NT2/D1 (cell line): ENCODE results near the gene TGFA.

Source experiments
- DNase-seq: peaks from one replicate; pipeline ENCODE4 v3.0.0-alpha.2; 2011; ENCODE audit warnings: low read depth, low spot score
- H3K27me3 ChIP-seq: 2 replicates; pipeline ENCODE4 v1.6.0; 2011; ENCODE audit warnings: mild to moderate bottlenecking; ENCODE audit not compliant: insufficient read length, insufficient read depth
- H3K36me3 ChIP-seq: 2 replicates; pipeline ENCODE4 v1.6.1; 2011; ENCODE audit warnings: mild to moderate bottlenecking, low read length, mixed read lengths; ENCODE audit not compliant: insufficient read depth, insufficient read length
- H3K4me1 ChIP-seq: 2 replicates; pipeline ENCODE4 v1.5.1; 2011; ENCODE audit not compliant: insufficient read depth, insufficient read length
- H3K4me3 ChIP-seq: 2 replicates; pipeline ENCODE4 v1.5.1; 2011; ENCODE audit warnings: low read depth; ENCODE audit not compliant: insufficient read length
- H3K9ac ChIP-seq: 2 replicates; pipeline ENCODE4 v1.6.0; 2011; ENCODE audit warnings: low read depth; ENCODE audit not compliant: insufficient read length
- H3K9me3 ChIP-seq: 2 replicates; pipeline ENCODE4 v1.5.1; 2011; ENCODE audit warnings: mild to moderate bottlenecking, low read length; ENCODE audit not compliant: insufficient read depth
- SUZ12 ChIP-seq: IDR thresholded peaks from 2 replicates; pipeline ENCODE4 v1.6.1; 2011; ENCODE audit not compliant: insufficient read length, insufficient read depth; ENCODE audit errors: extremely low read depth
- YY1 ChIP-seq: IDR thresholded peaks from 2 replicates; pipeline ENCODE4 v1.6.1; 2011; ENCODE audit not compliant: insufficient read length, insufficient read depth
- ZNF274 ChIP-seq: IDR thresholded peaks from 2 replicates; pipeline ENCODE4 v1.6.1; 2011; ENCODE audit warnings: mild to moderate bottlenecking, low read depth, low read length

The TGFA gene

GRCh38 chr2:70480468-70480867 is 73.2 kb downstream of the TGFA start:
- no peaks in the 10 kb centered on the region for H3K27me3 ChIP-seq
- no peak for DNase-seq
- H3K4me1 ChIP-seq: no peaks in the 10 kb centered on the region
- no peak overlapping the region for H3K9ac ChIP-seq
- no peak for TF ChIP-seq ZNF274
- TF ChIP-seq SUZ12: no peak
- no peak for TF ChIP-seq YY1
- H3K4me3 ChIP-seq: no peak overlapping the region
- no peaks in the 10 kb centered on the region for H3K36me3 ChIP-seq
- H3K9me3 ChIP-seq: no peaks in the 10 kb centered on the region; the same call in 1 of the 2 replicates

- no peaks in the 10 kb centered on the region for H3K36me3 ChIP-seq
- no peaks in the 10 kb centered on the region; the same call in 1 of the 2 replicates for H3K9me3 ChIP-seq
- H3K27me3 ChIP-seq: no peaks in the 10 kb centered on the region
- no peak for DNase-seq
- no peak overlapping the region for H3K9ac ChIP-seq
- H3K4me3 ChIP-seq: no peak overlapping the region
- no peaks in the 10 kb centered on the region for H3K4me1 ChIP-seq
- TF ChIP-seq SUZ12 (no peak), YY1 (no peak), ZNF274 (no peak)
Observed at GRCh38 chr2:70479816-70480215, 73.8 kb downstream of the TGFA start.

GRCh38 chr2:70477441-70477844 is 76.2 kb downstream of the TGFA start:
- TF ChIP-seq YY1 (no peak), SUZ12 (no peak), ZNF274 (no peak)
- DNase-seq: no peak

GRCh38 chr2:70475266-70475665 is 78.4 kb downstream of the TGFA start:
- Histone ChIP-seq H3K9me3 (no peaks in the 10 kb centered on the region), H3K36me3 (no peaks in the 10 kb centered on the region), H3K4me3 (no peak overlapping the region), H3K9ac (no peak overlapping the region), H3K4me1 (peaks cover 2% of the 10 kb centered on the region), H3K27me3 (no peaks in the 10 kb centered on the region)
- TF ChIP-seq ZNF274 (no peak), YY1 (no peak), SUZ12 (no peak)
- DNase-seq: no peak

More at GRCh38 chr2:70477441-70477844, 76.2 kb downstream of the TGFA start:
- H3K9me3 ChIP-seq: no peaks in the 10 kb centered on the region; the same call in 1 of the 2 replicates
- no peak overlapping the region for H3K9ac ChIP-seq
- H3K27me3 ChIP-seq: no peaks in the 10 kb centered on the region
- no peak overlapping the region for H3K4me3 ChIP-seq
- H3K4me1 ChIP-seq: no peaks in the 10 kb centered on the region
- H3K36me3 ChIP-seq: no peaks in the 10 kb centered on the region

- Histone ChIP-seq H3K4me3 (no peak overlapping the region), H3K4me1 (peaks cover 2% of the 10 kb centered on the region), H3K9me3 (no peaks in the 10 kb centered on the region), H3K27me3 (no peaks in the 10 kb centered on the region), H3K36me3 (no peaks in the 10 kb centered on the region), H3K9ac (no peak overlapping the region)
- TF ChIP-seq ZNF274: no peak
- TF ChIP-seq SUZ12: no peak
- no peak for TF ChIP-seq YY1
- DNase-seq: no peak
Observed at GRCh38 chr2:70474256-70474848, 79.3 kb downstream of the TGFA start.

- DNase-seq: no peak
- H3K36me3 ChIP-seq: no peaks in the 10 kb centered on the region
- TF ChIP-seq YY1: no peak
- no peak for TF ChIP-seq SUZ12
- no peak for TF ChIP-seq ZNF274
- peaks cover 2% of the 10 kb centered on the region for H3K4me1 ChIP-seq
- H3K4me3 ChIP-seq: no peak overlapping the region
- H3K9ac ChIP-seq: no peak overlapping the region
- no peaks in the 10 kb centered on the region for H3K9me3 ChIP-seq
- no peaks in the 10 kb centered on the region for H3K27me3 ChIP-seq
Observed at GRCh38 chr2:70473101-70473722, 80.4 kb downstream of the TGFA start.

- no peak for DNase-seq
- peaks cover 2% of the 10 kb centered on the region for H3K4me1 ChIP-seq
- no peak overlapping the region for H3K4me3 ChIP-seq
- no peaks in the 10 kb centered on the region for H3K9me3 ChIP-seq
- H3K9ac ChIP-seq: no peak overlapping the region
- no peaks in the 10 kb centered on the region for H3K27me3 ChIP-seq
- TF ChIP-seq ZNF274 (no peak), SUZ12 (no peak), YY1 (no peak)
- no peaks in the 10 kb centered on the region for H3K36me3 ChIP-seq
Observed at GRCh38 chr2:70472221-70472890, 81.3 kb downstream of the TGFA start.

- H3K4me1 ChIP-seq: peaks cover 2% of the 10 kb centered on the region
- TF ChIP-seq SUZ12 (no peak), YY1 (no peak), ZNF274 (no peak)
- H3K9ac ChIP-seq: no peak overlapping the region
- no peaks in the 10 kb centered on the region for H3K9me3 ChIP-seq
- H3K4me3 ChIP-seq: no peak overlapping the region
- DNase-seq: no peak
- H3K36me3 ChIP-seq: no peaks in the 10 kb centered on the region
- no peaks in the 10 kb centered on the region for H3K27me3 ChIP-seq
Observed at GRCh38 chr2:70471129-70471528, 82.5 kb downstream of the TGFA start.
